Neural cell (in vitro differentiated cells): ENCODE results near the gene CRTC3. TPM values are rescaled to one million over a fixed set of nuclear protein-coding genes. Genes with fewer than 3 reads are reported as not detected.
"Not testable (repeated sequence)": the region's sequence is repeated elsewhere in the genome, so short reads cannot be mapped to it uniquely, and the experiment has no call there.

Experiments
- H2AFZ ChIP-seq: fragments of 200-600, 300-800 bp; sonication (generic), shearing (Covaris generic); 2 replicates; pipeline ENCODE4 v1.6.0; 2014; ENCODE audit warnings: low read depth, mild to moderate bottlenecking, antibody characterized with exemption, low read length, moderate library complexity
- H3F3A ChIP-seq: fragments of 200-600 bp; shearing (Covaris generic); 2 replicates; pipeline ENCODE4 v1.6.1; 2016; ENCODE audit warnings: mild to moderate bottlenecking, moderate library complexity, mixed read lengths, antibody characterized with exemption, low read length; ENCODE audit not compliant: insufficient read depth, poor library complexity, severe bottlenecking
- H3K27ac ChIP-seq: fragments of 200-600, 300-800 bp; sonication (generic), shearing (Covaris generic); 2 replicates; pipeline ENCODE4 v1.5.1; 2014; ENCODE audit warnings: mild to moderate bottlenecking, low read length, moderate library complexity
- H3K27me3 ChIP-seq: fragments of 300-800, 200-600 bp; sonication (generic), shearing (Covaris generic); 2 replicates; pipeline ENCODE4 v1.6.0; 2014; ENCODE audit warnings: mild to moderate bottlenecking, low read depth, low read length, moderate library complexity; ENCODE audit not compliant: insufficient read depth
- H3K36me3 ChIP-seq: fragments of 300-800, 200-600 bp; sonication (generic), shearing (Covaris generic); 2 replicates; pipeline ENCODE4 v1.5.1; 2014; ENCODE audit warnings: mild to moderate bottlenecking, antibody characterized with exemption, low read length, moderate library complexity; ENCODE audit not compliant: insufficient read depth
- H3K4me2 ChIP-seq: fragments of 300-800, 200-600 bp; sonication (generic), shearing (Covaris generic); 2 replicates; pipeline ENCODE4 v1.6.0; 2014; ENCODE audit warnings: mild to moderate bottlenecking, low read length
- H3K4me3 ChIP-seq: fragments of 300-800, 200-600 bp; sonication (generic), shearing (Covaris generic); 2 replicates; pipeline ENCODE4 v1.5.1; 2014; ENCODE audit warnings: mild to moderate bottlenecking, low read length, moderate library complexity
- H3K79me2 ChIP-seq: fragments of 200-600 bp; shearing (Covaris generic); replicated peaks from 2 replicates; pipeline ENCODE4 v1.6.0; 2014; ENCODE audit warnings: mild to moderate bottlenecking, low read length, moderate library complexity; ENCODE audit not compliant: insufficient read depth
- H3K9ac ChIP-seq: fragments of 300-800, 200-600 bp; sonication (generic), shearing (Covaris generic); 2 replicates; pipeline ENCODE4 v1.6.1; 2016; ENCODE audit warnings: mild to moderate bottlenecking, low read length, mixed read lengths
- H3K9me2 ChIP-seq: fragments of 200-600 bp; shearing (Covaris generic); 2 replicates; pipeline ENCODE4 v1.6.1; 2016; ENCODE audit warnings: mild to moderate bottlenecking, low read length, mixed read lengths; ENCODE audit not compliant: insufficient read depth
- H3K9me3 ChIP-seq: fragments of 200-600, 300-800 bp; sonication (generic), shearing (Covaris generic); 2 replicates; pipeline ENCODE4 v1.6.1; 2016; ENCODE audit warnings: mild to moderate bottlenecking, mixed run types, low read length, moderate library complexity, mixed read lengths
- H4K20me1 ChIP-seq: fragments of 200-600 bp; shearing (Covaris generic); 2 replicates; pipeline ENCODE4 v1.6.1; 2016; ENCODE audit warnings: mild to moderate bottlenecking, mixed run types; ENCODE audit not compliant: insufficient read depth
- CTCF ChIP-seq: fragments of 450-650 bp; IDR thresholded peaks from 2 replicates; pipeline ENCODE4 v1.5.1; 2014; ENCODE audit warnings: antibody characterized with exemption, mild to moderate bottlenecking, moderate library complexity; ENCODE audit not compliant: poor library complexity, severe bottlenecking
- EP300 ChIP-seq: fragments of 450-650 bp; conservative IDR thresholded peaks from 2 replicates; pipeline ENCODE4 v1.6.1; 2014; ENCODE audit warnings: antibody characterized with exemption, mild to moderate bottlenecking, moderate library complexity; ENCODE audit not compliant: poor library complexity, severe bottlenecking
- EZH2 ChIP-seq: fragments of 200-600, 300-800 bp; shearing (Covaris generic), sonication (generic); IDR thresholded peaks from 2 replicates; pipeline ENCODE4 v1.6.1; 2014; ENCODE audit warnings: antibody characterized with exemption, low read length, borderline replicate concordance, mild to moderate bottlenecking; ENCODE audit not compliant: insufficient read depth, poor library complexity, severe bottlenecking
- MXI1 ChIP-seq: fragments of 450-650 bp; conservative IDR thresholded peaks from 2 replicates; pipeline ENCODE4 v1.6.1; 2014; ENCODE audit warnings: antibody characterized with exemption, mild to moderate bottlenecking; ENCODE audit not compliant: poor library complexity, severe bottlenecking
- POLR2AphosphoS5 ChIP-seq: IDR thresholded peaks from 2 replicates; pipeline ENCODE4 v1.6.1; 2012
- RAD21 ChIP-seq: fragments of 450-650 bp; conservative IDR thresholded peaks from 2 replicates; pipeline ENCODE4 v1.6.1; 2014; ENCODE audit warnings: antibody characterized with exemption, mild to moderate bottlenecking, moderate library complexity
- REST ChIP-seq: IDR thresholded peaks from 2 replicates; pipeline ENCODE4 v1.6.1; 2012; ENCODE audit warnings: borderline replicate concordance
- SMC3 ChIP-seq: fragments of 450-650 bp; conservative IDR thresholded peaks from 2 replicates; pipeline ENCODE4 v1.6.1; 2014; ENCODE audit warnings: antibody characterized with exemption, mild to moderate bottlenecking, moderate library complexity; ENCODE audit not compliant: poor library complexity
- TAF1 ChIP-seq: IDR thresholded peaks from 2 replicates; pipeline ENCODE4 v1.6.1; 2012; ENCODE audit warnings: low read depth
- polyA plus RNA-seq: library from polyadenylated mRNA; depleted of rRNA; stranded (reverse); fragments of >200 nt; gene quantifications from 2 replicates; pipeline ENCODE4 v1.2.3, GENCODE V29; 2014

CRTC3 gene
- polyA plus RNA-seq, 1 donor from 2014 or later = 5.5 TPM

- TF ChIP-seq POLR2AphosphoS5 (no peak), MXI1 (no peak), CTCF (no peak), RAD21 (no peak)
- Histone ChIP-seq H3K36me3 (no peaks in the 10 kb centered on the region), H3K9me2 (no peaks in the 10 kb centered on the region), H3K4me3 (no peak overlapping the region), H3K4me2 (no peak overlapping the region), H3K9ac (no peak overlapping the region), H3K9me3 (no peaks in the 10 kb centered on the region), H3F3A (no peaks in the 10 kb centered on the region), H2AFZ (no peak overlapping the region), H3K79me2 (no peaks in the 10 kb centered on the region), H4K20me1 (no peaks in the 10 kb centered on the region), H3K27ac (no peak overlapping the region), H3K27me3 (no peaks in the 10 kb centered on the region)
Observed at GRCh38 chr15:90659481-90659880, 129.8 kb downstream of the CRTC3 start.

GRCh38 chr15:90660195-90660998 is 130.7 kb downstream of the CRTC3 start:
- no peaks in the 10 kb centered on the region for H4K20me1 ChIP-seq
- H3K27ac ChIP-seq = no peak overlapping the region
- TF ChIP-seq CTCF (no peak), RAD21 (no peak), TAF1 (no peak), EP300 (no peak), MXI1 (no peak), SMC3 (no peak), POLR2AphosphoS5 (no peak), REST (no peak), EZH2 (no peak)
- no peak overlapping the region for H2AFZ ChIP-seq
- no peaks in the 10 kb centered on the region for H3K36me3 ChIP-seq
- H3K9ac ChIP-seq = no peak overlapping the region
- H3K4me3 ChIP-seq = no peak overlapping the region
- H3K9me3 ChIP-seq = no peaks in the 10 kb centered on the region
- H3K9me2 ChIP-seq = no peaks in the 10 kb centered on the region
- no peak overlapping the region for H3K4me2 ChIP-seq
- H3K79me2 ChIP-seq = no peaks in the 10 kb centered on the region
- no peaks in the 10 kb centered on the region for H3K27me3 ChIP-seq
- H3F3A ChIP-seq = no peaks in the 10 kb centered on the region

- not testable (repeated sequence) for H3K9ac ChIP-seq, H3K4me2 ChIP-seq, H3F3A ChIP-seq, H3K9me3 ChIP-seq, H3K27me3 ChIP-seq, H3K9me2 ChIP-seq, H2AFZ ChIP-seq, H4K20me1 ChIP-seq, H3K27ac ChIP-seq, H3K4me3 ChIP-seq, H3K36me3 ChIP-seq, H3K79me2 ChIP-seq
Observed at GRCh38 chr15:90660999-90661330, 131.2 kb downstream of the CRTC3 start.

GRCh38 chr15:90664081-90664461 is 134.3 kb downstream of the CRTC3 start:
- H2AFZ ChIP-seq, H3K4me3 ChIP-seq, H3K9me3 ChIP-seq: not testable (repeated sequence)

More at GRCh38 chr15:90664081-90664461, 134.3 kb downstream of the CRTC3 start:
- H3K36me3 ChIP-seq, H3K79me2 ChIP-seq, H4K20me1 ChIP-seq, H3K9me2 ChIP-seq, H3K9ac ChIP-seq, H3K4me2 ChIP-seq, H3F3A ChIP-seq, H3K27me3 ChIP-seq, H3K27ac ChIP-seq: not testable (repeated sequence)
